ENCODE results near the gene THADA. TPM values are rescaled to one million over a fixed set of nuclear protein-coding genes. Genes with fewer than 3 reads are reported as not detected.

Gene THADA
- polyA plus RNA-seq, 1 donor (not counting 4 experiments of a cell fraction or from before 2014, with no cell fraction given): 22.6 TPM

GRCh38 chr2:43230951-43231827, 364.6 kb downstream of the THADA start:
- no peaks in the 10 kb centered on the region for H3K9me3 ChIP-seq (ENCODE audit: control insufficient read depth, low read depth, low read length)
- TF ChIP-seq EZH2 (IDR thresholded peaks at IDR 0.05; ENCODE audit: low read length): no peak
- TF ChIP-seq, protein P1, sequence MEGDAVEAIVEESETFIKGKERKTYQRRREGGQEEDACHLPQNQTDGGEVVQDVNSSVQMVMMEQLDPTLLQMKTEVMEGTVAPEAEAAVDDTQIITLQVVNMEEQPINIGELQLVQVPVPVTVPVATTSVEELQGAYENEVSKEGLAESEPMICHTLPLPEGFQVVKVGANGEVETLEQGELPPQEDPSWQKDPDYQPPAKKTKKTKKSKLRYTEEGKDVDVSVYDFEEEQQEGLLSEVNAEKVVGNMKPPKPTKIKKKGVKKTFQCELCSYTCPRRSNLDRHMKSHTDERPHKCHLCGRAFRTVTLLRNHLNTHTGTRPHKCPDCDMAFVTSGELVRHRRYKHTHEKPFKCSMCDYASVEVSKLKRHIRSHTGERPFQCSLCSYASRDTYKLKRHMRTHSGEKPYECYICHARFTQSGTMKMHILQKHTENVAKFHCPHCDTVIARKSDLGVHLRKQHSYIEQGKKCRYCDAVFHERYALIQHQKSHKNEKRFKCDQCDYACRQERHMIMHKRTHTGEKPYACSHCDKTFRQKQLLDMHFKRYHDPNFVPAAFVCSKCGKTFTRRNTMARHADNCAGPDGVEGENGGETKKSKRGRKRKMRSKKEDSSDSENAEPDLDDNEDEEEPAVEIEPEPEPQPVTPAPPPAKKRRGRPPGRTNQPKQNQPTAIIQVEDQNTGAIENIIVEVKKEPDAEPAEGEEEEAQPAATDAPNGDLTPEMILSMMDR (optimal IDR thresholded peaks at IDR 0.05 in 1 of 3, IDR thresholded peaks at IDR 0.05 in 1 of 3, conservative IDR thresholded peaks at IDR 0.05 in 1 of 3; ENCODE audit: extremely low read depth in 1 of 3, insufficient read depth in 2 of 3, low read length in 3 of 3): no peak
- peaks cover 17% of the 10 kb centered on the region for H3K79me2 ChIP-seq (ENCODE audit: control insufficient read depth, insufficient read depth, low read length)
- dilution Hi-C loops (cut with MboI; ENCODE audit: extremely low pct_ligation_motif_present, low sequenced_read_pairs): no loop called here
- no peak overlapping the region for H3K9ac ChIP-seq (ENCODE audit: control insufficient read depth, extremely low read depth, insufficient read depth, low read length)
- H3K4me3 ChIP-seq (ENCODE audit: control insufficient read depth in 2 of 3, extremely low read depth in 1 of 3, insufficient read depth in 2 of 3, low read depth in 1 of 3, low read length in 3 of 3): no peak overlapping the region
- H3K27ac ChIP-seq (ENCODE audit: control insufficient read depth, insufficient read depth, low read length): no peak overlapping the region
- H3K36me3 ChIP-seq (ENCODE audit: control insufficient read depth in 2 of 2, extremely low read depth in 1 of 2, insufficient read depth in 2 of 2, low read length in 2 of 2): peaks cover 8 to 9% of the 10 kb centered on the region in 2 experiments
- FAIRE-seq: no peak
- H3K4me1 ChIP-seq (ENCODE audit: control insufficient read depth, extremely low read depth, insufficient read depth, low read length): peaks cover 19% of the 10 kb centered on the region
- no peak overlapping the region for H3K4me2 ChIP-seq (ENCODE audit: control insufficient read depth, extremely low read depth, insufficient read depth, low read depth, low read length)
- H4K20me1 ChIP-seq (ENCODE audit: control insufficient read depth, extremely low read depth, insufficient read depth, low read length): peaks cover under 1% of the 10 kb centered on the region
- no peaks in the 10 kb centered on the region for H3K9me1 ChIP-seq (ENCODE audit: control insufficient read depth, extremely low read depth, insufficient read depth, low read length)
- DNase-seq (ENCODE audit: low read depth, low spot score): no peak
- H3K27me3 ChIP-seq (ENCODE audit: control insufficient read depth, extremely low read depth, insufficient read depth, low read length): no peaks in the 10 kb centered on the region
- no peak overlapping the region for H2AFZ ChIP-seq (ENCODE audit: control insufficient read depth, low read length)

DNA sequence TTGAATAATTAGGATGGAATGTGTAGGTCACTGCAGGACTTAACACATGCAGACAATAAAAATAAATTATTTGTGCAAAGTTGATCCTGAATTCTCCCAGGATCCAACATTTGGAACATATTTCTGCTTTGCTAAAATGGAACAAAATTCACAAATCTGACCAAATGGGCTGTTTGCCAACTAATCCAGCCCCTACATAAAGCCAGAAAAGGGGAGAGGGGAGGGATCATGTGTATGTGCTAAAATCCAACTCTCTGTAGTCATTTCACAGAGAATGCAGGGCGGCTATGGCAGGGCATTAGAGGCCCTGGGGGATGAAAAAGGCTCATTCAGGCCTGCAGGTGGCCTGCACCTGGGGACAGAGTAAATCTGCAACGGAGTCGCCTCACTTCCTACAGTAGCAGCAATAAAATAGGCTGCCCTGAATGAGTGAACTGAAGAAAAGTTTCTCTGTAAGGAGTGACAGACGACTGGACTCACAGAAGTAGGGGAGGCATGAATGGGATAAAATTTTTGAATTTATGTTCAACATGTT, 365.4 kb downstream of the THADA start:
- TF ChIP-seq, protein P1 (optimal IDR thresholded peaks at IDR 0.05 in 1 of 3, IDR thresholded peaks at IDR 0.05 in 1 of 3, conservative IDR thresholded peaks at IDR 0.05 in 1 of 3; ENCODE audit: extremely low read depth in 1 of 3, insufficient read depth in 2 of 3, low read length in 3 of 3): no peak
- no peak for TF ChIP-seq EZH2 (IDR thresholded peaks at IDR 0.05; ENCODE audit: low read length)
- H3K4me3 ChIP-seq (ENCODE audit: control insufficient read depth in 2 of 3, extremely low read depth in 1 of 3, insufficient read depth in 2 of 3, low read depth in 1 of 3, low read length in 3 of 3): no peak overlapping the region
- H3K9me3 ChIP-seq (ENCODE audit: control insufficient read depth, low read depth, low read length): no peaks in the 10 kb centered on the region
- dilution Hi-C loops (cut with MboI; ENCODE audit: extremely low pct_ligation_motif_present, low sequenced_read_pairs): no loop called here
- H3K79me2 ChIP-seq (ENCODE audit: control insufficient read depth, insufficient read depth, low read length): peaks cover 24% of the 10 kb centered on the region
- DNase-seq (ENCODE audit: low read depth, low spot score) (no peak), FAIRE-seq (no peak)
- peaks cover 6% of the 10 kb centered on the region for H4K20me1 ChIP-seq (ENCODE audit: control insufficient read depth, extremely low read depth, insufficient read depth, low read length)
- H3K36me3 ChIP-seq (ENCODE audit: control insufficient read depth in 2 of 2, extremely low read depth in 1 of 2, insufficient read depth in 2 of 2, low read length in 2 of 2): peaks cover 8 to 9% of the 10 kb centered on the region in 2 experiments
- no peaks in the 10 kb centered on the region for H3K9me1 ChIP-seq (ENCODE audit: control insufficient read depth, extremely low read depth, insufficient read depth, low read length)
- no peak overlapping the region for H3K9ac ChIP-seq (ENCODE audit: control insufficient read depth, extremely low read depth, insufficient read depth, low read length)
- H3K4me1 ChIP-seq (ENCODE audit: control insufficient read depth, extremely low read depth, insufficient read depth, low read length): peaks cover 19% of the 10 kb centered on the region
- H2AFZ ChIP-seq (ENCODE audit: control insufficient read depth, low read length): no peak overlapping the region
- H3K27me3 ChIP-seq (ENCODE audit: control insufficient read depth, extremely low read depth, insufficient read depth, low read length): no peaks in the 10 kb centered on the region
- H3K4me2 ChIP-seq (ENCODE audit: control insufficient read depth, extremely low read depth, insufficient read depth, low read depth, low read length): no peak overlapping the region
- no peak overlapping the region for H3K27ac ChIP-seq (ENCODE audit: control insufficient read depth, insufficient read depth, low read length)

Data from keratinocyte (primary cell).